ENCODE results near the gene APCDD1.
"Not testable (repeated sequence)": the region's sequence is repeated elsewhere in the genome, so short reads cannot be mapped to it uniquely, and the experiment has no call there.

APCDD1 gene

DNA sequence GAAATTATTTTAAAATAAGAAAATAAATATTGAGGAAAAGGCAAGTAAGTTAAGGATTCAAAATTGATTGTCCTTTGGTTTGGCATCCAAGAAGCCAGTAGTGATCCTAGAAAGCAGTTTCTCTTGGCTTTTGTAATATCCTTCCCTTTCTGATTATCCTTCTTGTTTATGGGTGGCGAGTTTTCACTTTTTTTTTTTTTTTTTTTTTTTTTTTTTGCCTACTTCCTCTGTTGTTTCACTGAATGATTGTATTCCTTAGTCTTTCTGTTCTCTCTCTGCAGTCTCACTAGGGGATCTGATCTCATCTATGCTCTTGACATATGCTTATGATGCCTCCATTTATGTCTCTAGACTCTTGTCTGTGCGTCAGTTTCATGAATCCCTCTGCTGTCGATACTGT lies 75.6 kb downstream of the APCDD1 start:
- DNase-seq = no peak

DNA sequence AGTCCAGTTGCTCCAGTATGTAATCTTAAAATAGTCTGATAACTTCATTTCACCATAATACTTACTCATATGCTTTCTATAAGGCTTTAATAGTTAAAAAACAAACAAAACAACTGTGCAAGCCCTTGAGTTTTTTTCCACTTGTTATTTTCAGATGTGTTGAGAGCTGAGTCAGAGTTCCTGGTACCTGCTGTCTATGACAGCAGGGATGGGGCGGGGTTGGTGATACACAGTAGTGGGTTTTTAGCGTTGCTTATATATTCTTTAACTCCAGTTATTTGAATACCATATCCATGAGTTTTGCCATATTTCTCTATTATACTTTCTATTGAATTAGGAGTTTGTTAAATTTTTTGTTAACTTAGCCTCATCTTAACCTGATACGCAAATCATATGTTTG lies 76.4 kb downstream of the APCDD1 start:
- DNase-seq = no peak

DNA sequence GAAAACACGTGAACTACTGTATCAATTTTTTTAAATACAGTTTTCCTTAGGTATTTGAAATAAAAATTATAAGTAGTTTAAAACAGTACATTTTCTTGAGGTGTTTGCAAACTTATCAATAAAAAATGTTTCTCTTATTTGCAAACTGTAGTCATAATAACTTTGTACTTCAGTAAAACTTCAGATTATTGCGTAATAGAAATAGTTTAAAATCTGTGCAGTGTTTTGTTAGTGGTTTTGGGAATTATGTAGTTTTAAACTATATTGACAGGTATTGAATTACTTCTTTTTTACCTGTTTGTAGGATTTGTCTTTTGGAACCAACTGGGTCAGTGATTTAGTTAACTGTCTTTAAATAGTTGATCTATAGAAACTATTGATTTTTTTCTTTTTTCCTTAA lies 78.7 kb downstream of the APCDD1 start:
- DNase-seq = no peak

DNA sequence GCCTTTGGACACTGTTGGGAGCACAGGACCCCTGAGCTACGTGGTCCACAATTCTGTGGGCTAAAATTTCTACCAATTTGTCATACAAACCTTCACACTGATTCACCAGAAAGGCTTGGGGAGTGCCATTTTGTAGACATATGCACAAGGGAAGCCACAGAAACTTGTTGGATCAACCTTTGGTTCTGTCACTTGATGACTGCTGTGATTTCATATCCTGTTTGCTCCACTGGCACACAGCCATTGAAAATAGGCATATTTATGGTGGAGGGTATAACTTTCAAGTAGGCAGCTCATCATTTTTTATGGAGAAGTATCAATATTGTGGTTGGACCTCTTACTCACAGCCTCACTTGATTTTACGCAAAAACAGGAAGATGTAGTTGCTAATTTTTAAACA lies 81.8 kb downstream of the APCDD1 start:
- DNase-seq = no peak

DNA sequence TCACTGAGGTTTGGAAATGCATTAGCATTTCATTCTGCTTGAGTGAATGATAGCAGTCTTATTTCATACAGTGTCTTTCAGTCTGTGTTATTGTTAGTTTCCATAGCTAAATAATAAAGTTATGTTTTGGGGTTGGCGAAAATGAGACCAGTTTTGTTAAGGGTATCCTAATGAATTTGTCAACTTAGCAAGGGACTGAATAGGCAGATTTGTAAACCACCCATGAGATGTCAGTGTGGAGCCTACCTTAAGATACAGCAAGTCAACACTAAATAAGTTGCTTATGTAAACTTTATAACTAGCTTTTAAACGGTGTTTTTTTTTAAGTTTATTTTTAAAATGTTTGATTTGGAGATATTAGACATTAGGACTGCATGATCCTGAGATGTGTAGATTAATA lies 83.3 kb downstream of the APCDD1 start:
- DNase-seq = no peak

DNA sequence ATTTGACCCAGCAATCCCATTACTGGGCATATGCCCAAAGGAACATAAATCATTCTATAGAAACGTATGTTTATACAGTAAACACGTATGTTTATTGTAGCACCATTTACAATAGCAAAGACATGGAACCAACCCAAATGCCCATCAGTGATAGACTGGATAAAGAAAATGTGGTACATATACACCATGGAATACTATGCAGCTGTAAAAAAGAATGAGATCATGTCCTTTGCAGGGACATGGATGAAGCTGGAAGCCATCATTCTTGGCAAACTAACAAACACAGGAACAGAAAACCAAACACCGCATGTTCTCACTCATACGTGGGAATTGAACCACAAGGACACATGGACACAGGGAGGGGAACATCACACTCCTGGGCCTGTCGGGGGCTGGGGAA lies 84.7 kb downstream of the APCDD1 start:
- DNase-seq = not testable (repeated sequence)
